ENCODE measurements around the gene MAD1L1.

DNA sequence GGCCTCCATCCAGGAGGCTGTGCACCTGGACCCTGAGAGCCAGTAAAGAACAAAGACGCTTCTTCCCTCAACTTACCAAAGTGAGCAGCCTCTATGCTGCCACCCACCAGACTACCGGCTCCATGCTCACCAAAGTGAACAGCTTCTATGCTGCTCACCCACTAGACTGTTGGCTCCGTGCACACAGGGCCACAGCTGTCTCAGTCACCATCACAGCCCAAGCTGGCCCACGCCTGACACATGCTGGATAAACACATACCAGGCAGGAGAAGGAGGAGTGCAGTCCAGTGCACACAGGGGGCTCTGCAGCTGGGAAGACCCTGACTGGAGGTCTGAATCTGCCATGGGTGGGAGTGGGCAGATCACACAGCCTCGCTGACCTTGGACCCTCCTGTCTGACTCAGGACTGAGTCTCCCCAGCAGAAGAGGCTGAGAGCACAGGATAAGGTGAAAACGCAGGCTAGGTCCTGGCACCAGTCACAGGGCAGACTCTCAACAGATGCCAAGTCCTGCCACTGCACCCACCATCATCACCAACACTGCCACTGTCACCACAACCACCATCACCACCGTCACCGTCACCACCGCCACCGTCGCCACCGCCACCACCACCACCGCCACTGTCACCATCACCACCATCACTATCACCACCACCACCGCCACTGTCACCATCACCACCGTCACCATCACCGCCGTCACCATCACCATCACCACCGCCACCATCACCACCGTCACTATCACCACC is 130.9 kb downstream of the MAD1L1 start:
- no peak for TF ChIP-seq CTCF (IDR thresholded peaks at IDR 0.05)
- TF ChIP-seq POLR2A (IDR thresholded peaks at IDR 0.05): no peak
- TF ChIP-seq EP300 (IDR thresholded peaks at IDR 0.05): no peak
- TF ChIP-seq POLR2AphosphoS5 (IDR thresholded peaks at IDR 0.05): no peak
